NCI-H187 treated with DMSO at 0.1 percent for 48 hours (cell line): ENCODE results near the gene CCDC190.
"Not testable (repeated sequence)": the region's sequence is repeated elsewhere in the genome, so short reads cannot be mapped to it uniquely, and the experiment has no call there.

Source experiments
- DNase-seq: peaks from one replicate; lab custom pipeline; 2025; lab: John Stamatoyannopoulos, UW

Gene CCDC190

GRCh38 chr1:162877412-162877811 lies 16.4 kb upstream of the CCDC190 start:
- no peak for DNase-seq

GRCh38 chr1:162876751-162877150 lies 15.8 kb upstream of the CCDC190 start:
- no peak for DNase-seq

- DNase-seq: no peak
These were observed 13.0 kb upstream of the CCDC190 start for GRCh38 chr1:162873671-162874666.

GRCh38 chr1:162872981-162873380 lies 12.0 kb upstream of the CCDC190 start:
- no peak for DNase-seq

- DNase-seq: not testable (repeated sequence)
These were observed 10.4 kb upstream of the CCDC190 start for GRCh38 chr1:162871417-162871816.

- no peak for DNase-seq
These were observed 8.0 kb upstream of the CCDC190 start for GRCh38 chr1:162868972-162869371.

GRCh38 chr1:162861625-162862024 lies 650 bp upstream of the CCDC190 start:
- DNase-seq: no peak

- no peak for DNase-seq
These were observed 1.8 kb downstream of the CCDC190 start for GRCh38 chr1:162859191-162859590.

GRCh38 chr1:162857850-162858249 lies 3.1 kb downstream of the CCDC190 start:
- DNase-seq: no peak

GRCh38 chr1:162856260-162856659 lies 4.7 kb downstream of the CCDC190 start:
- no peak for DNase-seq

- DNase-seq: no peak
These were observed 5.4 kb downstream of the CCDC190 start for GRCh38 chr1:162855461-162856150.

- DNase-seq: peak; percentile 48
These were observed 6.6 kb downstream of the CCDC190 start for GRCh38 chr1:162854245-162854882.

GRCh38 chr1:162851341-162851740 lies 9.6 kb downstream of the CCDC190 start:
- no peak for DNase-seq

- DNase-seq: no peak
These were observed 11.3 kb downstream of the CCDC190 start for GRCh38 chr1:162849711-162850110.

GRCh38 chr1:162847839-162848453 lies 13.0 kb downstream of the CCDC190 start:
- DNase-seq: no peak

GRCh38 chr1:162846256-162847212 lies 14.4 kb downstream of the CCDC190 start:
- no peak for DNase-seq

GRCh38 chr1:162844153-162844552 lies 16.8 kb downstream of the CCDC190 start:
- no peak for DNase-seq

GRCh38 chr1:162840250-162840839 lies 20.6 kb downstream of the CCDC190 start:
- no peak for DNase-seq

- DNase-seq: no peak
These were observed 22.1 kb downstream of the CCDC190 start for GRCh38 chr1:162838863-162839262.

- no peak for DNase-seq
These were observed 25.6 kb downstream of the CCDC190 start for GRCh38 chr1:162835157-162835899.
